CD4-positive, CD25-positive, alpha-beta regulatory T cell (primary cell): ENCODE measurements around the gene CBR4. TPM values are rescaled to one million over a fixed set of nuclear protein-coding genes. Genes with fewer than 3 reads are reported as not detected.

Source experiments
- ATAC-seq, 2 donors: fragments of 150-1000 bp; cut with Tn5 transposase; one replicate each; pipeline ENCODE4 v1.10.0; 2021; ENCODE audit warnings: low read depth in 2 of 2, moderate number of reproducible peaks in 2 of 2, moderate library complexity in 1 of 2
- DNase-seq, 3 donors: peaks; one replicate each; pipeline versions ENCODE4 v3.0.0 to v3.0.0-alpha.2; 2012 to 2022; ENCODE audit warnings: mixed read lengths in 1 of 3
- H3K27ac ChIP-seq: one replicate; pipeline ENCODE4 v1.7.0; 2013; ENCODE audit warnings: mild to moderate bottlenecking, low read length; ENCODE audit not compliant: insufficient read depth, poor library complexity, severe bottlenecking
- H3K27me3 ChIP-seq: one replicate; pipeline ENCODE4 v1.7.0; 2013; ENCODE audit warnings: low read length; ENCODE audit not compliant: control insufficient read depth, insufficient read depth
- H3K36me3 ChIP-seq: one replicate; pipeline ENCODE4 v1.7.0; 2013; ENCODE audit warnings: mild to moderate bottlenecking, low read length, moderate library complexity; ENCODE audit not compliant: control insufficient read depth, insufficient read depth
- H3K4me1 ChIP-seq: 2 replicates; pipeline ENCODE4 v1.7.0; 2013; ENCODE audit warnings: mild to moderate bottlenecking, low read length; ENCODE audit not compliant: insufficient read depth, control insufficient read depth, poor library complexity, severe bottlenecking
- H3K4me3 ChIP-seq: one replicate; pipeline ENCODE4 v1.7.0; 2013; ENCODE audit warnings: low read depth, mild to moderate bottlenecking, low read length, moderate library complexity
- H3K9me3 ChIP-seq, 2 experiments: 1 replicate in 1 of 2; 2 replicates in 1 of 2; pipeline ENCODE4 v1.7.0; 2013; ENCODE audit warnings: low read length in 2 of 2, mild to moderate bottlenecking in 1 of 2, moderate library complexity in 1 of 2; ENCODE audit not compliant: control insufficient read depth in 2 of 2
- H3K27ac Mint-ChIP-seq, 3 donors: one replicate each; pipeline ENCODE4 v1.8.0; 2020 to 2022; ENCODE audit warnings: mild to moderate bottlenecking in 3 of 3, mixed read lengths in 3 of 3, moderate library complexity in 2 of 3
- H3K27me3 Mint-ChIP-seq: one replicate; pipeline ENCODE4 v1.8.0; 2022; ENCODE audit warnings: mild to moderate bottlenecking, mixed read lengths
- H3K36me3 Mint-ChIP-seq: one replicate; pipeline ENCODE4 v1.8.0; 2020; ENCODE audit warnings: mixed read lengths
- H3K4me1 Mint-ChIP-seq, 4 donors: one replicate each; pipeline ENCODE4 v1.8.0; 2020 to 2022; ENCODE audit warnings: mixed read lengths in 4 of 4, mild to moderate bottlenecking in 1 of 4
- H3K4me3 Mint-ChIP-seq, 4 donors: one replicate each; pipeline ENCODE4 v1.8.0; 2020 to 2022; ENCODE audit warnings: mild to moderate bottlenecking in 4 of 4, mixed read lengths in 4 of 4, moderate library complexity in 3 of 4
- H3K9me3 Mint-ChIP-seq, 7 donors: one replicate each; pipeline ENCODE4 v1.8.0; 2020 to 2022; ENCODE audit warnings: mixed read lengths in 7 of 7, mild to moderate bottlenecking in 3 of 7, moderate library complexity in 2 of 7
- polyA plus RNA-seq, 4 donors: library from polyadenylated mRNA; unstranded; fragments of 300-500 nt; fragmentation: Illumina TruSeq; gene quantifications; one replicate each; pipeline ENCODE4 v1.2.3, GENCODE V29; 2021
- total RNA-seq: library from RNA; stranded (reverse); gene quantifications from one replicate; pipeline ENCODE4 v1.2.3, GENCODE V29; 2022

Gene CBR4
- 8.5 TPM for total RNA-seq
- polyA plus RNA-seq = 1 to 10 TPM; 6.7 to 10.0 (median 6.7) TPM

DNA sequence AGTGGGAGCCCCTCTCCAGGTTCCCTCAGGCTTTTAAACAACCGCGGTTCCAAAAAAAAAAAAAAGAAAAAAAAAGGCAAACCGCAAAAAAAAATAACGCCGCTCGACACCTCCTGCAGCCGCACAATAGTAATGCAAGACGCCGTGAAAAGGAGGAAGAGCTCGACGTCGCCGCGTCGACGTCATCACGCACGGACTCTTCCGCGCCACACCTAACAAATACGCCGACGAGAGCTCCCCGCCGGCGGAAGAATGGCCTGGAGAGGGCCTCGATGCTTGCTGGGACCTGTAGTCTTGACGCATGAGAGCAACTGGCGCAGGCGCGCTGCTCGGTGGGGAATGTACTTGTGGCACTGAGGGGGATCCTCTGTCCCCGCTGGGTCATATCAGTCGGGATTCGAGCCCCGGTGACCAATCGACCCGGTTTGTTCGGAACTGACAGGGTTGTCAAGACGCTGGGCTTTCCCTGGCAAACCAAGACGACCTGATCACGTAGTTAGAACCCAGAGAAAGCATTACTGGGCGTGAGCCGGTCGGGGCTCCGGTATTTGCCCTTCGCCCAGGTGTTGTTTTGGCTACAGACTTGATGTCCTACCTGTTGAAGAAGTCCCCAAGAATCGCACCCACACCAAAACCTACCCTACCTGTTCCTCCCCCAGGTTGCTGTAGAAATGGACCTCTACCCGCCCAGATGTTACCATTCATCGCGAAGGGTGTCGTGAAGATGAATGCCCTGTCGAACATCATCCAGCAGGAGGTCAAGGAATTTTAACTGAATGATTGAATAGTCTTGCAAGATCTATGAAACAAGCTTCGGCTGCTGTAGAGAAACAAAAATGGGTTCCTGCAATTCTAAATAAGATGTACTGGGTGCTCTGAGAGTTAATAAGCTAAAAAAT is at the start of gene CBR4:
Gene CBR4, minus strand, starts transcription at position 131 of the 899 bp plus-strand sequence. CDS start 166 bp downstream, outside the sequence.
- Mint-ChIP-seq H3K4me3 (peak within 1 kb of the TSS; percentile 92 to 98 (median 94)), H3K4me1 (peaks cover 24 to 49% (median 39%) of the 10 kb centered on the region in 4 donors), H3K27ac (peak within 1 kb of the TSS; percentile 98), H3K9me3 (peaks cover 0 to 2% (median 0%) of the 10 kb centered on the region in 7 donors), H3K27me3 (peaks cover 26% of the 10 kb centered on the region), H3K36me3 (peaks cover 7% of the 10 kb centered on the region)
- peaks cover 5% of the 10 kb centered on the region for H3K36me3 ChIP-seq
- peak within 1 kb of the TSS; percentile 88 for H3K4me3 ChIP-seq
- ATAC-seq (peak; percentile 96 to 97), DNase-seq (peak; percentile 95 to 99 (median 96))
- H3K27me3 ChIP-seq = no peaks in the 10 kb centered on the region
- H3K9me3 ChIP-seq = no peaks in the 10 kb centered on the region
- H3K27ac ChIP-seq = peak within 1 kb of the TSS; percentile 91
- H3K4me1 ChIP-seq = peaks cover 33% of the 10 kb centered on the region

GRCh38 chr4:169059306-169060211 is 49.5 kb upstream of the CBR4 start:
- no peaks in the 10 kb centered on the region for H3K27me3 ChIP-seq
- H3K36me3 Mint-ChIP-seq = no peaks in the 10 kb centered on the region
- no peak overlapping the region for H3K27ac Mint-ChIP-seq
- peaks cover 0 to 1% (median 0%) of the 10 kb centered on the region in 7 donors for H3K9me3 Mint-ChIP-seq
- H3K4me1 Mint-ChIP-seq = no peaks in the 10 kb centered on the region
- no peaks in the 10 kb centered on the region for H3K4me1 ChIP-seq
- H3K4me3 ChIP-seq = no peak overlapping the region
- no peaks in the 10 kb centered on the region for H3K36me3 ChIP-seq
- H3K27me3 Mint-ChIP-seq = peaks cover 13% of the 10 kb centered on the region
- no peak overlapping the region for H3K27ac ChIP-seq
- H3K9me3 ChIP-seq = no peaks in the 10 kb centered on the region
- no peak overlapping the region for H3K4me3 Mint-ChIP-seq
- no peak for ATAC-seq
- DNase-seq = no peak

DNA sequence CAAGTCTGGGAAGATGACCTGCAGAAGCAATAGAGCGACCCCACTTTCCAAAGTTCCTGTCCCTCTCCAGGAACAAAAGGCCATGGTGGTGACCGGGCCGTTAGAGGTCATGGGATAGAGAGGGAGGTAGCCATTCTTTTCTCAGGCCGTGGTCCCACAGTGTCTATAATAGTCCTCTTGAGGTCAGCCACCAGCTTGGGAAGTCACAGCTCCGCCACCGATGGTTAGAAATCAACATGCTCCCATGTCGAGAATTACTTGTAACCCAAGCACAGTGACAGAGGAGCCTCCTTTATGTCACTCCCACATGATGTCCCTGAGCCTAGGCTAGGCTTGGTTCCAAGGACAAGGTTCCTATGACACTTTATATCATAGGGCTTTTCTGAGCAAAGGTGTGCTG is 48.3 kb upstream of the CBR4 start:
- Histone ChIP-seq H3K4me1 (no peaks in the 10 kb centered on the region), H3K36me3 (no peaks in the 10 kb centered on the region), H3K9me3 (no peaks in the 10 kb centered on the region), H3K27me3 (no peaks in the 10 kb centered on the region), H3K27ac (no peak overlapping the region), H3K4me3 (no peak overlapping the region)
- ATAC-seq (no peak), DNase-seq (no peak)
- H3K4me1 Mint-ChIP-seq = no peaks in the 10 kb centered on the region
- no peak overlapping the region for H3K4me3 Mint-ChIP-seq
- H3K36me3 Mint-ChIP-seq = no peaks in the 10 kb centered on the region
- no peak overlapping the region for H3K27ac Mint-ChIP-seq
- H3K27me3 Mint-ChIP-seq = peaks cover 13% of the 10 kb centered on the region
- peaks cover 0 to 1% (median 0%) of the 10 kb centered on the region in 7 donors for H3K9me3 Mint-ChIP-seq

DNA sequence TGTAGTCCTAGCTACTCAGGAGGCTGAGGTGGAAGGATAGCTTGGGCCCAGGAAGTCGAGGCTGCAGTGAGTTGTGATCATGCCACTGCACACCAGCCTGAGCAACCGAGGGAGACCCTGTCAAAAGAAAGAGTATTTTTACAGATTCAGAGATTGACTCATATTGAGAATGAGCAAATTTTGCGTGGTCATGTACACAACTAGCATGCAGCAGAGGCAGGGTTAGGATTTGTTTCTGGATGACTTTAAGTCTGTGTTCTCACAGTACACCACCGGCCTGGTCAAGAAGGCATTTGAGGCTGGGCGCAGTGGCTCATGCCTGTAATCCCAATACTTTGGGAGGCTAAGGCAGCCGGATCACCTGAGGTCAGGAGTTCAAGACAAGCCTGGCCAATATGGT is 44.8 kb upstream of the CBR4 start:
- no peaks in the 10 kb centered on the region for H3K36me3 Mint-ChIP-seq
- no peak overlapping the region for H3K4me3 ChIP-seq
- peak overlapping the region in 1 of 4 donors; percentile 45 for H3K4me3 Mint-ChIP-seq
- DNase-seq (no peak), ATAC-seq (no peak)
- H3K9me3 Mint-ChIP-seq = peaks cover 0 to 1% (median 0%) of the 10 kb centered on the region in 7 donors
- H3K36me3 ChIP-seq = no peaks in the 10 kb centered on the region
- no peaks in the 10 kb centered on the region for H3K4me1 Mint-ChIP-seq
- H3K27me3 ChIP-seq = no peaks in the 10 kb centered on the region
- H3K27me3 Mint-ChIP-seq = peaks cover 13% of the 10 kb centered on the region
- H3K27ac Mint-ChIP-seq = peak overlapping the region in 1 of 3 donors; percentile 18
- H3K9me3 ChIP-seq = no peaks in the 10 kb centered on the region
- H3K4me1 ChIP-seq = no peaks in the 10 kb centered on the region
- H3K27ac ChIP-seq = no peak overlapping the region

DNA sequence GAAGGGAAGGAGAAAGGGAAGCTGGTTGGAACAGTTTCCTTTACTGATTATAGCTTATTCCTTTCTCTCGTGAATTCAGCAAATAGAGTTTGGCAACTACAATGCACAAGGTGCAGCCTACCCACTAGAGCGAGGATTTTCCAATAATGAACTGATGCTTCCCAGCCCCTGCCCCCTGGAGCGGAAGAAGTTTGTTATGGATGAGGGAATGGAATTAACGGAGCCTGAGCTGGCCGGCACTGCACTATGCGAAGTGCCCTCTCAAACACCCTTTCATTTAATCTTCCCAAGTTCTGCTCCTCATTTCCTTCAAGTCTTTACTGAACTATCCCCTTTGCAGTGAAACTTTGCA is 42.5 kb upstream of the CBR4 start:
- Mint-ChIP-seq H3K4me3 (no peak overlapping the region), H3K9me3 (peaks cover 0 to 1% (median 0%) of the 10 kb centered on the region in 7 donors)
- no peaks in the 10 kb centered on the region for H3K36me3 ChIP-seq

GRCh38 chr4:169051761-169052593 is 41.9 kb upstream of the CBR4 start:
- no peak for ATAC-seq
- no peak overlapping the region for H3K27ac ChIP-seq
- H3K9me3 ChIP-seq = no peaks in the 10 kb centered on the region
- no peaks in the 10 kb centered on the region for H3K4me1 Mint-ChIP-seq
- H3K27ac Mint-ChIP-seq = no peak overlapping the region
- H3K27me3 Mint-ChIP-seq = peaks cover 8% of the 10 kb centered on the region
- H3K4me3 ChIP-seq = no peak overlapping the region
- no peaks in the 10 kb centered on the region for H3K36me3 Mint-ChIP-seq
- H3K9me3 Mint-ChIP-seq = peaks cover 0 to 1% (median 0%) of the 10 kb centered on the region in 7 donors
- no peak overlapping the region for H3K4me3 Mint-ChIP-seq
- H3K4me1 ChIP-seq = no peaks in the 10 kb centered on the region
- no peak for DNase-seq
- H3K27me3 ChIP-seq = no peaks in the 10 kb centered on the region
- no peaks in the 10 kb centered on the region for H3K36me3 ChIP-seq

More for the DNA sequence above, 42.5 kb upstream of the CBR4 start:
- no peak for DNase-seq
- no peaks in the 10 kb centered on the region for H3K4me1 ChIP-seq
- H3K9me3 ChIP-seq = no peaks in the 10 kb centered on the region
- no peak overlapping the region for H3K4me3 ChIP-seq
- no peak overlapping the region for H3K27ac Mint-ChIP-seq
- no peak for ATAC-seq
- H3K36me3 Mint-ChIP-seq = no peaks in the 10 kb centered on the region
- H3K27me3 ChIP-seq = no peaks in the 10 kb centered on the region
- peaks cover 13% of the 10 kb centered on the region for H3K27me3 Mint-ChIP-seq
- no peak overlapping the region for H3K27ac ChIP-seq
- no peaks in the 10 kb centered on the region for H3K4me1 Mint-ChIP-seq
